Upper lobe of left lung (tissue), 6 donors: ENCODE results near the gene ATP1B2. TPM values are rescaled to one million over a fixed set of nuclear protein-coding genes. Genes with fewer than 3 reads are reported as not detected.

Experiments used
- ATAC-seq, 2 donors: fragments of 200-7000 bp; cut with Tn5 transposase; one replicate each; pipeline ENCODE4 v1.9.1; 2022; ENCODE audit warnings: mild to moderate bottlenecking in 2 of 2, moderate library complexity in 2 of 2; ENCODE audit not compliant: low FRiP score in 2 of 2
- DNase-seq, 2 donors: peaks; one replicate each; pipeline ENCODE4 v3.0.0-alpha.2; 2019 to 2020
- H3K27ac ChIP-seq, 4 donors: fragments of 200-600 bp; sonication (generic); one replicate each; pipeline ENCODE4 v1.5.1; 2016 to 2019
- H3K27me3 ChIP-seq, 4 donors: fragments of 200-600 bp; sonication (generic); one replicate each; pipeline ENCODE4 v1.5.1; 2017 to 2019
- H3K36me3 ChIP-seq, 4 donors: fragments of 200-600 bp; sonication (generic); one replicate each; pipeline ENCODE4 v1.5.1; 2016 to 2019
- H3K4me1 ChIP-seq, 4 donors: fragments of 200-600 bp; sonication (generic); one replicate each; pipeline ENCODE4 v1.5.1; 2018 to 2019
- H3K4me3 ChIP-seq, 4 donors: fragments of 200-600 bp; sonication (generic); one replicate each; pipeline ENCODE4 v1.5.1; 2017 to 2019; ENCODE audit warnings: mild to moderate bottlenecking in 2 of 4, moderate library complexity in 1 of 4
- H3K9me3 ChIP-seq, 4 donors: fragments of 200-600 bp; sonication (generic); one replicate each; pipeline ENCODE4 v1.5.1; 2018 to 2019
- CTCF ChIP-seq, 6 experiments: fragments of 450-650 bp in 4 of 6; fragments of 200-600 bp in 2 of 6; sonication (generic) in 2 of 6; IDR thresholded peaks; one replicate each; pipeline ENCODE4 v1.5.1; 2016 to 2019; ENCODE audit warnings: antibody characterized with exemption in 6 of 6
- EP300 ChIP-seq, 4 donors: sonication (generic); formaldehyde crosslinking; IDR thresholded peaks; one replicate each; pipeline ENCODE4 v1.5.1; 2017; ENCODE audit warnings: antibody characterized with exemption in 4 of 4, control low read depth in 2 of 4
- POLR2A ChIP-seq, 4 donors: fragments of 450-650 bp; IDR thresholded peaks; one replicate each; pipeline ENCODE4 v1.5.1; 2016 to 2017; ENCODE audit warnings: antibody characterized with exemption in 4 of 4, mild to moderate bottlenecking in 2 of 4
- POLR2AphosphoS5 ChIP-seq, 2 donors: sonication (generic); formaldehyde crosslinking; IDR thresholded peaks; one replicate each; pipeline ENCODE4 v1.5.1; 2017; ENCODE audit warnings: antibody characterized with exemption in 2 of 2
- WGBS, 2 donors: methylation state at CpG; one replicate each; pipeline ENCODE4 v1.1.5; 2017 to 2018; 5-methylcytosine and 5-hydroxymethylcytosine counted together
- total RNA-seq, 6 donors: library from RNA; depleted of rRNA in 4 of 6; stranded (reverse); fragments of >200 nt in 4 of 6; gene quantifications; one replicate each; pipeline versions ENCODE4 v1.1.0 to v1.2.1, GENCODE V29; 2016 to 2021
- donor health status: DM: no; HTN: no; CAD: no; lungs with moderate emphysema.
- donor health status: DM: no; HTN: yes; CAD: no; lungs with severe emphysema.

Gene ATP1B2
- total RNA-seq, 6 donors from 2014 or later = 0.46 to 2.2 (median 0.97) TPM; not detected in 2

- no peak overlapping the region for H3K27ac ChIP-seq
- H3K4me3 ChIP-seq = no peak overlapping the region
- TF ChIP-seq CTCF (IDR thresholded peaks at IDR 0.05) = no peak
- no peak for TF ChIP-seq POLR2A (IDR thresholded peaks at IDR 0.05)
- no peak for TF ChIP-seq POLR2AphosphoS5 (IDR thresholded peaks at IDR 0.05)
- TF ChIP-seq EP300 (IDR thresholded peaks at IDR 0.05) = no peak
- WGBS, 2 donors = 90 to 100% methylated on average over 1 of the region's 1 CpG
- DNase-seq (no peak), ATAC-seq (no peak)
- H3K9me3 ChIP-seq = no peaks in the 10 kb centered on the region
- no peaks in the 10 kb centered on the region for H3K27me3 ChIP-seq
- H3K4me1 ChIP-seq = peaks cover 24 to 35% (median 34%) of the 10 kb centered on the region in 4 donors
- peaks cover 0 to 4% (median 1%) of the 10 kb centered on the region in 4 donors for H3K36me3 ChIP-seq
These were observed 38.5 kb upstream of the ATP1B2 start for GRCh38 chr17:7612294-7612640.

- Histone ChIP-seq H3K9me3 (no peaks in the 10 kb centered on the region), H3K27ac (peak overlapping the region; percentile 72 to 99 (median 89)), H3K27me3 (no peaks in the 10 kb centered on the region), H3K4me1 (peaks cover 24 to 35% (median 34%) of the 10 kb centered on the region in 4 donors), H3K4me3 (peak overlapping the region; percentile 40 to 95 (median 80)), H3K36me3 (peaks cover 0 to 4% (median under 1%) of the 10 kb centered on the region in 4 donors)
- TF ChIP-seq POLR2A (IDR thresholded peaks at IDR 0.05) = no peak
- no peak for TF ChIP-seq POLR2AphosphoS5 (IDR thresholded peaks at IDR 0.05)
- no peak for TF ChIP-seq EP300 (IDR thresholded peaks at IDR 0.05)
- no peak for TF ChIP-seq CTCF (IDR thresholded peaks at IDR 0.05)
- DNase-seq (no peak), ATAC-seq (no peak)
- WGBS, 2 donors = 9 to 17% methylated on average over 13 to 14 of the region's 20 CpGs
These were observed 36.8 kb upstream of the ATP1B2 start for GRCh38 chr17:7613769-7614424.

- peak within 1 kb of the TSS; percentile 85 to 99 (median 89) for H3K27ac ChIP-seq
- no peaks in the 10 kb centered on the region for H3K9me3 ChIP-seq
- H3K4me3 ChIP-seq = peak within 1 kb of the TSS; percentile 40 to 95 (median 80)
- TF ChIP-seq EP300 (IDR thresholded peaks at IDR 0.05) (no peak), CTCF (IDR thresholded peaks at IDR 0.05) (peak; percentile 33 to 86 (median 80)), POLR2AphosphoS5 (IDR thresholded peaks at IDR 0.05) (peak; percentile 73 to 88), POLR2A (IDR thresholded peaks at IDR 0.05) (peak in 3 of 4 donors; percentile 59 to 95 (median 82))
- H3K27me3 ChIP-seq = no peaks in the 10 kb centered on the region
- DNase-seq (peak; percentile 99 to 100), ATAC-seq (peak; percentile 98 to 100)
- H3K4me1 ChIP-seq = peaks cover 22 to 35% (median 34%) of the 10 kb centered on the region in 4 donors
- 1% methylated on average over 48 to 52 of the region's 93 CpGs for WGBS, 2 donors
- H3K36me3 ChIP-seq = peaks cover 0 to 4% (median 0%) of the 10 kb centered on the region in 4 donors
These were observed 36.1 kb upstream of the ATP1B2 start, which contains the start of gene FXR2 for GRCh38 chr17:7614425-7615264. Gene FXR2, minus strand, starts transcription at chr17:7614897. Its CDS starts 365 bp downstream, at chr17:7614532.

GRCh38 chr17:7615265-7615747 is 35.4 kb upstream of the ATP1B2 start:
- H3K27ac ChIP-seq = peak overlapping the region; percentile 85 to 99 (median 89)
- H3K9me3 ChIP-seq = no peaks in the 10 kb centered on the region
- 6 to 9% methylated on average over 22 to 28 of the region's 28 CpGs for WGBS, 2 donors
- H3K27me3 ChIP-seq = no peaks in the 10 kb centered on the region
- no peak for DNase-seq
- peaks cover 0 to 4% (median 0%) of the 10 kb centered on the region in 4 donors for H3K36me3 ChIP-seq
- H3K4me3 ChIP-seq = peak overlapping the region; percentile 14 to 95 (median 80)
- ATAC-seq = no peak
- peaks cover 22 to 35% (median 34%) of the 10 kb centered on the region in 4 donors for H3K4me1 ChIP-seq
- TF ChIP-seq CTCF (IDR thresholded peaks at IDR 0.05) (no peak), POLR2AphosphoS5 (IDR thresholded peaks at IDR 0.05) (no peak), EP300 (IDR thresholded peaks at IDR 0.05) (no peak), POLR2A (IDR thresholded peaks at IDR 0.05) (no peak)
